ENCODE measurements around the gene MFSD8.
"Not testable (repeated sequence)": the region's sequence is repeated elsewhere in the genome, so short reads cannot be mapped to it uniquely, and the experiment has no call there.

The MFSD8 gene

GRCh38 chr4:127931836-127932235, 33.1 kb downstream of the MFSD8 start:
- DNase-seq (ENCODE audit: low read depth) = not testable (repeated sequence)

DNA sequence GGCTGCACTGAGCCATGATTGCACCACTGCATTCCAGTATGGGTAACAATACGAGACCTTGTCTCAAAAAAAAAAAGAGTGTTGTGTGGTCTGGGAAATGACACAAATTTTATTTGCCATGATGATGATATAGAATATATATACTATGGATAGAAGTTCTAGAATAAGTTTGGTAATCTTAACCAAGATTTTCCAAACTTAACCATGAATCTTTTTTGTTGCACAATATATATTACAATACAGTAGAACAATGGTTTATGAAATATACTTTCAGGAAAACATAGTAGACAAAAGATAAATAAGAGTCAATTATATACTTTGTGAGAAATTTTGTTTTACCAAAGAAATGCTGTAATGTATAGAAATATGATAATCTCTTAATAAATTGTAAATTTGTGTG, 34.8 kb downstream of the MFSD8 start:
- DNase-seq (ENCODE audit: low read depth) = no peak

DNA sequence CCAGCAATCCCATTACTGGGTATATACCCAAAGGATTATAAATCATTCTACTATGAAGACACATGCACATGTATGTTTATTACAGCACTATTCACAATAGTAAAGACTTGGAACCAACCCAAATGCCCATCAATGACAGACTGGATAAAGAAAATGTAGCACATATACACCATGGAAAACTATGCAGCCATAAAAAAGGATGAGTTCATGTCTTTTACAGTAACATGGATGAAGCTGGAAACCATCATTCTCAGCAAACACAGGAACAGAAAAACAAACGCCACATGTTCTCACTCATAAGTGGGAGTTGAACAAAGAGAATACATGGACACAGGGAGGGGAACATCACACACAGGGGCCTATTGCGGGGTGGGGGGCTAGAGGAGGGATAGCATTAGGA, 39.3 kb downstream of the MFSD8 start:
- DNase-seq (ENCODE audit: low read depth) = not testable (repeated sequence)

DNA sequence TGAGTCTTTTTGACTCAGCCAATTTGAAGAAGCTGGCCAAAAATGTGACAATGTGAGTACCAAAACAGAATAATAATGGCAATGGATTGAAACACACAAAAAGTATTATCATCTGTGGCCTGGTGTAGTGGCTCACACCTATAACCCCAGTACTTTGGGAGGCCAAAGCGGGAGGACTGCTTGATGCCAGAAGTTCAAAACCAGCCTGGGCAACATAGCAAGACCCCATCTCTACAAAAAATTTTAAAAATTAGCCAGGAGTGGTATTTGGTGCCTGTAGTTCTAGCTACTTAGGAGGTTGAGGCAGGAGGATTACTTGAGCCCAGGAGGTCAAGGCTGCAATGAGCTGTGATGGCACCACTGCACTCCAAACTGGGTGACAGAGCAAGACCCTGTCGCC, 42.7 kb downstream of the MFSD8 start:
- no peak for DNase-seq (ENCODE audit: low read depth)

- DNase-seq (ENCODE audit: low read depth) = no peak
Observed at GRCh38 chr4:127920521-127920920, 44.5 kb downstream of the MFSD8 start.

GRCh38 chr4:127917151-127917550, 47.8 kb downstream of the MFSD8 start:
- DNase-seq (ENCODE audit: low read depth) = no peak

DNA sequence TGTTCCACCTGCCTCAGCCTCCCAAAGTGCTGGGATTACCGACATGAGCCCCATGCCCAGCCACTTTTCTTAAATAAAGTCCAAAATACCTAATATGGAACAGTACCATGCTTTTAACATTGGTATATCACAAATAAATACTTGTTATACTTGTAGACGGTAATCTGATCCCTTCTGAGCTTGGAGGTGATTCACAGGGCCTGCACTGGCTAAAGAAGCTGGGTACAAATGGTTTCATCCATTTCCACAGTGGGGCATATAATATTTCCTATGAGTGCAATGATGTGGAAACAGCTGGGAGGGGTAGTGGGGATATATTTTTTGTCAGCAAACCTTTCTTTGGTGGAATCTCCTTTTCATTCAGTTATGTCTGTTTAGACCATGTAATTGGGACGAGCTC, 48.5 kb downstream of the MFSD8 start:
- no peak for DNase-seq (ENCODE audit: low read depth)

DNA sequence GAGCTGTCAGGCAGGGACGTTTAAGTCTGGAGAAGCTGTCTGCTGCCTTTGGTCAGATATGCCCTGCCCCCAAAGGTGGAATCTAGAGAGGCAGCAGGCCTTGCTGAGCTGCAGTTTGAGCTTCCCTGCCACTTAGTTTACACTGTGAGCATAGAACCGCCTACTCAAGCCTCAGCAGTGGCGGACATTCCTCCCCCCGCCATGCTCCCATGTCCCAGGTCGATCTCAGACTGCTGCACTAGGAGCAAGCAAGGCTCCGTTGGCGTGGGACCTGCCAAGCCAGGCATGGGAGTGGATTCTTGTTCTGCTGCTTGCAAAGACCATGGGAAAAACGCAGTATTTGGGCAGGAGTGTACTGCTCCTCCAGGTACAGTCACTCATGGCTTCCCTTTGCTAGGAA, 59.9 kb downstream of the MFSD8 start:
- DNase-seq (ENCODE audit: low read depth) = no peak

GRCh38 chr4:127899682-127900081, 65.3 kb downstream of the MFSD8 start:
- not testable (repeated sequence) for DNase-seq (ENCODE audit: low read depth)

- no peak for DNase-seq (ENCODE audit: low read depth)
Observed at GRCh38 chr4:127896528-127896927, 68.4 kb downstream of the MFSD8 start.

GRCh38 chr4:127896069-127896468, 68.9 kb downstream of the MFSD8 start:
- no peak for DNase-seq (ENCODE audit: low read depth)

DNA sequence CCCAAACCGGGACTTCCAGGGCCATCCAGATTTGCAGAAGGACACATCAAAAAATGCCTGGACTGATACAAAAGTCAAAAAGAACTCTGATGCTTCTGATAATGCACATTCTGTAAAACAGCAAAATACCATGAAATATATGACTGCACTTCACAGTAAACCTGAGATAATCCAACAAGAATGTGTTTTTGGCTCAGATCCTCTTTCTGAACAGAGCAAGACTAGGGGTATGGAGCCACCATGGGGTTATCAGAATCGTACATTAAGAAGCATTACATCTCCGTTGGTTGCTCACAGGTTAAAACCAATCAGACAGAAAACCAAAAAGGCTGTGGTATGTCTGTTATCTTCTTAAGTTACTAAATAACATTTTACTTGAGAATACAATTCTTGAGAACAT, 75.1 kb downstream of the MFSD8 start:
- DNase-seq (ENCODE audit: low read depth) = no peak

- no peak for DNase-seq (ENCODE audit: low read depth)
Observed at GRCh38 chr4:127888559-127888958, 76.4 kb downstream of the MFSD8 start.

DNA sequence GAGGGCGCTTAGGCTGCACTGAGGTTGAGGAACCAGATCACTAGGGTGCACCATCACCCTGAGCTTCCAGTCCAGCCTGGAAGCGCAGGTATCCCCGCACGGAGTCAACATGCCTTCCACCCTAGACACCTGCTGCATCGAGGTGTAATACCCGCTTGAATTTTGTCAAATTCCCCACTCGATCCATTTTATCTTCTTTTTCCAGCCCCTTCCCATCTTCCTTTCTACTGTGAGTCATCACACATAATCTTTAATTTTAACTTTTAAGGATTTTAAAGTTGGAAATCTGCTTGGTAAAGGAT, 83.5 kb downstream of the MFSD8 start:
- no peak for DNase-seq (ENCODE audit: low read depth)

GRCh38 chr4:127880763-127881562, 84.0 kb downstream of the MFSD8 start, which contains the start of gene PLK4:
TSS of gene PLK4 (plus strand) at chr4:127880893. CDS start at chr4:127881135, 242 bp downstream.
- peak; percentile 85 for DNase-seq (ENCODE audit: low read depth)

GRCh38 chr4:127875791-127876190, 89.2 kb downstream of the MFSD8 start:
- no peak for DNase-seq (ENCODE audit: low read depth)

- DNase-seq (ENCODE audit: low read depth) = peak; percentile 63
Observed at GRCh38 chr4:127870688-127871087, 94.3 kb downstream of the MFSD8 start.

DNA sequence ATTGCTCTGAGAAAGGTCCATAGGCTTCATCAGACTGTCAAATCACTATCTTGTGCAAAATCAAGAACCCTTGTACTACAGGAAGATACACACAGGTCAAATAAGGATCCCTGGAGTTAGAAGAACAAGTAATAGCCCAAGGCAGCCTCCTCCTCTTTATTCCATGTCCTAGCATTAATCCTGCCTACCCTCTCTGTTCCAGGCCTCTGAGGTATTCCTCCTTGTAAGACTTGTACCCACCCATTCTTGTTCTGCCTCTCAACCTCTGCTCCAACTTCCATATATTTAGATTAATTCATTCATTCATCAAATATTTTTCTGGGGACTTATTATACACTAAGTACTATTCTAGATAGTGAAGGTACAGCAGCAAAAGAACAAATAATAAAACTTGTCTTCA, 94.7 kb downstream of the MFSD8 start:
- no peak for DNase-seq (ENCODE audit: low read depth)

DNA sequence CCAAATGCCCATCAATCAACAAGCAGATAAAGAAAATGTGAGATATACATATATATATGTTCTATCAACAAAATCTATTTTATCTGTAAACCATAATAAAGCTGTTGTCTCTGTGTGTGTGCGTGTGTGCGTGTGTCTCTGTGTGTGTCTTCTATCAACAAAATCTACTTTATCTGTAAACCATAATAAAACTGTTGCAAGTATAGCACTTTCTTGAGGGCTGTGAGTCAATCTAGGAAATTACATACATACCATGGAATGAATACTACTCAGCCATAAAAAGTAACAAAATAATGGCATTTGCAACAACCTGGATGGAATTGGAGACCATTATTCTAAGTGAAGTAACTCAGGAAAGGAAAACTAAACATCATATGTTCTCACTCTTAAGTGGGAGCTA, 96.8 kb downstream of the MFSD8 start:
- no peak for DNase-seq (ENCODE audit: low read depth)

All from GM04504 (cell line).